Endothelial cell of umbilical vein (primary cell): ENCODE results near the gene LRP1B. TPM values are rescaled to one million over a fixed set of nuclear protein-coding genes. Genes with fewer than 3 reads are reported as not detected.

Experiments used
- BruUV-seq: library from RNA; stranded (reverse); fragments of 400-500 nt; replicated peaks from 2 replicates; lab custom pipeline; 2021; lab: Mats Ljungman, UMichigan
- CTCF ChIA-PET: fragments of 300-600, 350-600 bp; sonication (Branson Sonifier 250); formaldehyde crosslinking; loops from one replicate; lab custom pipeline; 2021; ENCODE audit warnings: antibody characterized with exemption, inconsistent platforms; lab: Charles Lee
- POLR2A ChIA-PET: fragments of 300-600, 350-600 bp; sonication (Branson Sonifier 250); formaldehyde crosslinking; loops from one replicate; lab custom pipeline; 2021; ENCODE audit warnings: antibody characterized with exemption, inconsistent platforms; lab: Charles Lee
- DNase-seq: peaks from one replicate; pipeline ENCODE4 v3.0.0-alpha.2; 2011; ENCODE audit warnings: low read depth, low spot score
- FAIRE-seq: peaks from 2 replicates; lab custom pipeline; 2011; peaks lifted over from hg19 to GRCh38; lab: Jason Lieb, UNC
- H2AFZ ChIP-seq: 2 replicates; pipeline ENCODE4 v1.6.0; 2012; ENCODE audit warnings: low read depth, low read length, control low read depth, inconsistent platforms
- H3K27ac ChIP-seq: 2 replicates; pipeline ENCODE4 v1.5.1; 2011; ENCODE audit warnings: low read depth, mild to moderate bottlenecking, control low read depth, low read length, moderate library complexity; ENCODE audit not compliant: insufficient read depth
- H3K27me3 ChIP-seq, 2 experiments: 2 replicates each; pipeline versions ENCODE4 v1.6.0 to v1.6.1; 2011; ENCODE audit warnings: low read length in 2 of 2, mixed read lengths in 1 of 2; ENCODE audit not compliant: control insufficient read depth in 2 of 2, insufficient read depth in 2 of 2
- H3K36me3 ChIP-seq, 2 experiments: 2 replicates in 1 of 2; 3 replicates in 1 of 2; pipeline ENCODE4 v1.5.1; 2011; ENCODE audit warnings: low read length in 2 of 2, mild to moderate bottlenecking in 1 of 2, moderate library complexity in 1 of 2; ENCODE audit not compliant: control insufficient read depth in 2 of 2, insufficient read depth in 2 of 2; ENCODE audit errors: extremely low read depth in 1 of 2
- H3K4me1 ChIP-seq: 3 replicates; pipeline ENCODE4 v1.5.1; 2011; ENCODE audit warnings: mild to moderate bottlenecking, low read length; ENCODE audit not compliant: control insufficient read depth, insufficient read depth; ENCODE audit errors: extremely low read depth
- H3K4me2 ChIP-seq: 2 replicates; pipeline ENCODE4 v1.6.1; 2011; ENCODE audit warnings: low read length, control low read depth, mixed read lengths; ENCODE audit not compliant: insufficient read depth
- H3K4me3 ChIP-seq, 3 experiments: fragments of 200-600 bp in 1 of 3; sonication (generic), shearing (Covaris generic) in 1 of 3; replicated peaks in 1 of 3; 2 replicates each; pipeline ENCODE4 v1.5.1; 2011 to 2016; ENCODE audit warnings: control low read depth in 3 of 3, low read length in 3 of 3, mild to moderate bottlenecking in 2 of 3, inconsistent platforms in 1 of 3, low read depth in 1 of 3, moderate library complexity in 1 of 3; ENCODE audit not compliant: insufficient read depth in 1 of 3
- H3K79me2 ChIP-seq: 2 replicates; pipeline ENCODE4 v1.6.0; 2012; ENCODE audit warnings: low read length, inconsistent platforms; ENCODE audit not compliant: control insufficient read depth, insufficient read depth
- H3K9ac ChIP-seq: replicated peaks from 2 replicates; pipeline ENCODE3; 2011; ENCODE audit warnings: low read length, control low read depth; ENCODE audit not compliant: insufficient read depth; ENCODE audit errors: extremely low read depth
- H3K9me1 ChIP-seq: replicated peaks from 3 replicates; pipeline ENCODE4 v1.6.0; 2011; ENCODE audit warnings: mild to moderate bottlenecking, low read length; ENCODE audit not compliant: control insufficient read depth, insufficient read depth; ENCODE audit errors: extremely low read depth
- H3K9me3 ChIP-seq: replicated peaks from 2 replicates; pipeline ENCODE4 v1.5.1; 2012; ENCODE audit warnings: low read length, inconsistent platforms; ENCODE audit not compliant: control insufficient read depth, insufficient read depth
- H4K20me1 ChIP-seq: replicated peaks from 2 replicates; pipeline ENCODE3; 2011; ENCODE audit warnings: mild to moderate bottlenecking, low read length; ENCODE audit not compliant: control insufficient read depth, insufficient read depth; ENCODE audit errors: extremely low read depth
- CTCF ChIP-seq, 2 donors: IDR thresholded peaks; 1 replicate in 1 of 2; 2 replicates in 1 of 2; pipeline ENCODE4 v1.5.1; 2011; ENCODE audit warnings: low read length in 2 of 2, mild to moderate bottlenecking in 2 of 2, moderate library complexity in 2 of 2, control low read depth in 1 of 2, inconsistent platforms in 1 of 2, low read depth in 1 of 2; ENCODE audit not compliant: insufficient read depth in 1 of 2; ENCODE audit errors: extremely low read depth in 1 of 2
- EZH2 ChIP-seq: IDR thresholded peaks from 2 replicates; pipeline ENCODE4 v1.6.1; 2012; ENCODE audit warnings: borderline replicate concordance, low read depth, mild to moderate bottlenecking, moderate library complexity, low read length, inconsistent platforms; ENCODE audit not compliant: severe bottlenecking
- FOS ChIP-seq: IDR thresholded peaks from 2 replicates; pipeline ENCODE4 v1.6.1; 2011; ENCODE audit warnings: mild to moderate bottlenecking, low read length, moderate library complexity, borderline replicate concordance; ENCODE audit not compliant: insufficient read depth
- GATA2 ChIP-seq: IDR thresholded peaks from 2 replicates; pipeline ENCODE4 v1.7.0; 2011; ENCODE audit warnings: low read depth, mild to moderate bottlenecking, moderate library complexity, mixed read lengths, low read length; ENCODE audit not compliant: insufficient read length, insufficient read depth
- JUN ChIP-seq: IDR thresholded peaks from 2 replicates; pipeline ENCODE4 v1.6.1; 2011; ENCODE audit warnings: borderline replicate concordance, low read depth; ENCODE audit not compliant: insufficient read length, insufficient read depth
- MAX ChIP-seq: IDR thresholded peaks from 2 replicates; pipeline ENCODE4 v1.6.1; 2011; ENCODE audit not compliant: insufficient read depth, insufficient read length
- MYC ChIP-seq: IDR thresholded peaks from one replicate; pipeline ENCODE4 v1.6.1; 2011; ENCODE audit warnings: mild to moderate bottlenecking, low read depth, low read length
- POLR2A ChIP-seq: IDR thresholded peaks from 2 replicates; pipeline ENCODE4 v1.6.1; 2012; ENCODE audit warnings: low read depth, mild to moderate bottlenecking, control low read depth, low read length
- POLR2AphosphoS5 ChIP-seq: IDR thresholded peaks from 2 replicates; pipeline ENCODE4 v1.6.1; 2012; ENCODE audit warnings: low read depth, mild to moderate bottlenecking, control low read depth, low read length, moderate library complexity; ENCODE audit not compliant: insufficient read depth
- dilution Hi-C: fragments of 300-500 bp; cut with MboI; formaldehyde crosslinking; loops from one replicate; pipeline ENCODE4 v1.15.0; 2019; ENCODE audit warnings: low sequenced_read_pairs; ENCODE audit not compliant: extremely low pct_ligation_motif_present
- intact Hi-C: fragments of 100-400 bp; cut with micrococcal nuclease; formaldehyde crosslinking; loops from one replicate; pipeline ENCODE4 v1.10.0; 2022
- polyA plus RNA-seq, 4 experiments: library from polyadenylated mRNA; depleted of rRNA in 3 of 4; stranded (reverse) in 3 of 4; unstranded in 1 of 4; fragments of >200 nt; gene quantifications; 2 replicates each; pipeline versions ENCODE4 v1.2.1 to v1.2.3, GENCODE V29; 2011 to 2012; ENCODE audit warnings: missing spikeins in 1 of 4
- total RNA-seq: library from RNA; stranded (reverse); gene quantifications from 2 replicates; pipeline ENCODE4 v1.2.3, GENCODE V29; 2021

Gene LRP1B
- total and polyA plus RNA-seq, 2 donors (not counting 3 experiments of a cell fraction or from before 2014, with no cell fraction given): 0.03 to 0.07 TPM

GRCh38 chr2:141652308-141652707 is 478.5 kb downstream of the LRP1B start:
- BruUV-seq: no TSS peak
- H3K9me1 ChIP-seq: no peaks in the 10 kb centered on the region
- no peaks in the 10 kb centered on the region for H4K20me1 ChIP-seq
- H3K36me3 ChIP-seq: no peaks in the 10 kb centered on the region
- no peaks in the 10 kb centered on the region for H3K79me2 ChIP-seq
- no peak overlapping the region for H3K27ac ChIP-seq
- no peaks in the 10 kb centered on the region for H3K4me1 ChIP-seq
- no peak overlapping the region for H3K4me3 ChIP-seq
- no peak overlapping the region for H3K9ac ChIP-seq
- CTCF ChIA-PET: interaction anchor here (1.0 to 1.2 kb wide), 2 partner anchors 15 to 42 kb away, joined by 4 read pairs; no protein-coding TSS in a partner anchor
- no peaks in the 10 kb centered on the region for H3K9me3 ChIP-seq
- TF ChIP-seq POLR2AphosphoS5: no peak
- no peak for TF ChIP-seq FOS
- no peak for TF ChIP-seq EZH2
- TF ChIP-seq MAX: no peak
- TF ChIP-seq POLR2A: no peak
- TF ChIP-seq CTCF (IDR thresholded peaks at IDR 0.05; ENCODE audit: extremely low read depth in 1 of 2, insufficient read depth in 1 of 2, low read depth in 1 of 2, low read length in 2 of 2): no peak
- no peak for TF ChIP-seq MYC
- TF ChIP-seq GATA2: no peak
- TF ChIP-seq JUN: no peak
- dilution Hi-C loops (no loop called here), intact Hi-C loops (no loop called here)
- POLR2A ChIA-PET: no interaction called here
- no peak overlapping the region for H3K4me2 ChIP-seq
- DNase-seq (no peak), FAIRE-seq (no peak)
- no peak overlapping the region for H2AFZ ChIP-seq
- peaks cover 0 to 2% of the 10 kb centered on the region in 2 experiments for H3K27me3 ChIP-seq
